Uterus (tissue), 4 donors: Measurements from ENCODE around the gene RAD50. TPM values are rescaled to one million over a fixed set of nuclear protein-coding genes. Genes with fewer than 3 reads are reported as not detected.
"Not testable (repeated sequence)": the region's sequence is repeated elsewhere in the genome, so short reads cannot be mapped to it uniquely, and the experiment has no call there.

Experiments
- DNase-seq, 2 donors: peaks; one replicate each; pipeline ENCODE4 v3.0.0-alpha.2; 2019 to 2020
- H3K27ac ChIP-seq, 2 donors: fragments of 200-600 bp; sonication (generic); 1 replicate in 1 of 2; 2 replicates in 1 of 2; pipeline ENCODE4 v1.5.1; 2016 to 2018
- H3K27me3 ChIP-seq, 2 donors: fragments of 200-600 bp; sonication (generic); one replicate each; pipeline ENCODE4 v1.5.1; 2018 to 2019; ENCODE audit warnings: control low read depth in 1 of 2
- H3K36me3 ChIP-seq, 2 donors: fragments of 200-600 bp; sonication (generic); one replicate each; pipeline ENCODE4 v1.5.1; 2019; ENCODE audit warnings: control low read depth in 1 of 2
- H3K4me1 ChIP-seq, 2 donors: fragments of 200-600 bp; sonication (generic); one replicate each; pipeline ENCODE4 v1.5.1; 2018 to 2019; ENCODE audit warnings: control low read depth in 1 of 2
- H3K4me3 ChIP-seq, 2 donors: fragments of 200-600 bp; sonication (generic); 1 replicate in 1 of 2; 2 replicates in 1 of 2; pipeline ENCODE4 v1.5.1; 2018 to 2019; ENCODE audit warnings: mild to moderate bottlenecking in 1 of 2
- H3K9me3 ChIP-seq, 2 donors: fragments of 200-600 bp; sonication (generic); one replicate each; pipeline ENCODE4 v1.5.1; 2019; ENCODE audit warnings: control low read depth in 1 of 2
- POLR2A ChIP-seq, 2 donors: fragments of 450-650 bp; IDR thresholded peaks; one replicate each; pipeline ENCODE4 v1.6.1; 2016; ENCODE audit warnings: antibody characterized with exemption in 2 of 2, mild to moderate bottlenecking in 1 of 2, moderate library complexity in 1 of 2
- intact Hi-C: fragments of 100-400 bp; cut with DNase I; formaldehyde crosslinking; loops from one replicate; pipeline ENCODE4 v1.15.1; 2023; ENCODE audit warnings: low total_unique reads
- total RNA-seq, 4 donors: library from RNA; depleted of rRNA in 3 of 4; stranded (reverse); fragments of >200 nt in 3 of 4; gene quantifications; one replicate each; pipeline versions ENCODE4 v1.1.0 to v1.2.4, GENCODE V29; 2014 to 2023
- TF ChIP-seq, protein P1 (sequence below), 4 experiments: fragments of 200-600 bp in 2 of 4; fragments of 450-650 bp in 2 of 4; sonication (generic) in 2 of 4; IDR thresholded peaks; one replicate each; pipeline ENCODE4 v1.5.1; 2016 to 2019; ENCODE audit warnings: antibody characterized with exemption in 4 of 4, mild to moderate bottlenecking in 2 of 4, moderate library complexity in 1 of 4
- donor health status: DM: yes; HTN: yes; CAD: no.

RAD50 gene
- total RNA-seq, 4 donors from 2014 or later: 13.8 to 50.0 (median 32.6) TPM

DNA sequence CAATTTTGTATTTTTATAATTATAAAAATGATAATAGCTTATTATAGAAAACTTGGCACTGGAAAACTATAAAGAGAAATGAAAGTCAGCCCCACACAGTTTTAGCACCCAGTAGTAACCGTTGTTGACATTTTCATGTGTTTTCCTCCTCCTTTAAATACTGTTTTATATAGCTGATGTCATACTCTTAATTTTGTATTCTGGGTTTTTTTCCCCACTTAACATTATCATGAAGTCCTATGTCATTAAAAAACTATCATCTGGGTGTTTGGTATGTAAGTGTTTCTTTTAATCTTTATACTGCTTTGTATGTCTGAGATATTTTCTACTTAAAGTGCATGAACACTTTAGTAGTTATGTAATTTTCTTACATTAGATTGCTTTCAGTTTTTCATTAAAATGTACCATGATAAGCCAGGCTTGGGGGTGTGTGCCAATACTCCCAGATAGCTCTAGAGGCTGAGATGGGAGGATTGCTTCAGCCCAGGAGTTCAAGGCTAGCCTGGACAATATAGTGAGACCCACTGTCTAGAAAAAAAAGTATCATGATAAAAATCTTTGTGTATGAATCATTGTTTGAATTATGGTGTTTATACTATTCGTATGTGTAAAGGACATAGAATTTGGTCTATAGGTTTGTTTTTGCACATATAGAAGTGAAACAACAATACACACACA, 2.7 kb downstream of the RAD50 start:
- intact Hi-C loops: no loop called here
- no peaks in the 10 kb centered on the region for H3K36me3 ChIP-seq
- H3K4me3 ChIP-seq: no peak overlapping the region
- H3K9me3 ChIP-seq: peaks cover 0 to 6% of the 10 kb centered on the region in 2 donors
- TF ChIP-seq, protein P1, sequence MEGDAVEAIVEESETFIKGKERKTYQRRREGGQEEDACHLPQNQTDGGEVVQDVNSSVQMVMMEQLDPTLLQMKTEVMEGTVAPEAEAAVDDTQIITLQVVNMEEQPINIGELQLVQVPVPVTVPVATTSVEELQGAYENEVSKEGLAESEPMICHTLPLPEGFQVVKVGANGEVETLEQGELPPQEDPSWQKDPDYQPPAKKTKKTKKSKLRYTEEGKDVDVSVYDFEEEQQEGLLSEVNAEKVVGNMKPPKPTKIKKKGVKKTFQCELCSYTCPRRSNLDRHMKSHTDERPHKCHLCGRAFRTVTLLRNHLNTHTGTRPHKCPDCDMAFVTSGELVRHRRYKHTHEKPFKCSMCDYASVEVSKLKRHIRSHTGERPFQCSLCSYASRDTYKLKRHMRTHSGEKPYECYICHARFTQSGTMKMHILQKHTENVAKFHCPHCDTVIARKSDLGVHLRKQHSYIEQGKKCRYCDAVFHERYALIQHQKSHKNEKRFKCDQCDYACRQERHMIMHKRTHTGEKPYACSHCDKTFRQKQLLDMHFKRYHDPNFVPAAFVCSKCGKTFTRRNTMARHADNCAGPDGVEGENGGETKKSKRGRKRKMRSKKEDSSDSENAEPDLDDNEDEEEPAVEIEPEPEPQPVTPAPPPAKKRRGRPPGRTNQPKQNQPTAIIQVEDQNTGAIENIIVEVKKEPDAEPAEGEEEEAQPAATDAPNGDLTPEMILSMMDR (IDR thresholded peaks at IDR 0.05): no peak
- TF ChIP-seq POLR2A (IDR thresholded peaks at IDR 0.05): no peak
- H3K27ac ChIP-seq: no peak overlapping the region
- no peak for DNase-seq
- peaks cover 0 to 12% of the 10 kb centered on the region in 2 donors for H3K4me1 ChIP-seq
- H3K27me3 ChIP-seq: no peaks in the 10 kb centered on the region

DNA sequence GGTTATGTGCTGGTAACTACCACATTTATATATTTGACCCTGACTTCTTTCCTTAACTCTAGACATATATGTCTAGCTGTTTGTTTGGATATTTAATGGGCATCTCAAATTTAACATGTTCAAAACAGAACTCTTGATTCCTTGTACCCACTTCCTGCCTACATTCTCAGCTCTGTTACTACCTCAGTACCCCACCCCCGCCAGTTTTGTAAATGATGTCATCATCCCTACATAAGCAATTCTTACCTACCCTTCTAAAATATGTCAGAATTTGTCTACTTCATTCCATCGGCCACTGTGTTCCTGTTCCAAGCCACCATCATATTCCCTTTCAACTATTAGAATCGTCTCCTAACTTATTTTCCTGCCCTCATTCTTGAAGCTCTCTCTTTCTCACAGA, 4.8 kb downstream of the RAD50 start:
- Histone ChIP-seq H3K9me3 (peaks cover 0 to 10% of the 10 kb centered on the region in 2 donors), H3K4me1 (peaks cover 0 to 12% of the 10 kb centered on the region in 2 donors), H3K27ac (no peak overlapping the region), H3K4me3 (no peak overlapping the region), H3K36me3 (no peaks in the 10 kb centered on the region), H3K27me3 (no peaks in the 10 kb centered on the region)
- DNase-seq: no peak
- intact Hi-C loops: no loop called here
- TF ChIP-seq, protein P1 (IDR thresholded peaks at IDR 0.05): no peak
- no peak for TF ChIP-seq POLR2A (IDR thresholded peaks at IDR 0.05)

DNA sequence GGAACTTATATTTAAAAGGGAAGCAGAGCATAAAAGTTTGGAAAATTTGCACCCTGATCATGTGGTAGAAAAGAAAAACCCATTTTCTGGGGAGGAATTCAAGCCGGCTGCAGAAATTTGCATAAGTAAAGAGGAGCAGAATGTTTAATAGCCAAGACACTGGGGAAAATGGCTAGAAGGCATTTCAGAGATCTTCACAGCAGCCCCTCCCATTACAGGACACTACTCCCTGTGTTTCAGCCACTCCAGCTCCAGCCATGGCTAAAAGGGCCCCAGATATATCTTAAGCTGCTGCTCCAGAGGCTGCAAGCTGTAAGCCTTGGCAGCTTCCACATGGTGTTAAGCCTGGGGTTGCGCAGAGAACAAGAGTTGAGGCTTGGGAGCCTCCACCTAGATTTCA, 7.8 kb downstream of the RAD50 start:
- H3K4me1 ChIP-seq, H3K9me3 ChIP-seq, intact Hi-C loops, H3K36me3 ChIP-seq, H3K27me3 ChIP-seq, H3K4me3 ChIP-seq, H3K27ac ChIP-seq, DNase-seq: not testable (repeated sequence)

DNA sequence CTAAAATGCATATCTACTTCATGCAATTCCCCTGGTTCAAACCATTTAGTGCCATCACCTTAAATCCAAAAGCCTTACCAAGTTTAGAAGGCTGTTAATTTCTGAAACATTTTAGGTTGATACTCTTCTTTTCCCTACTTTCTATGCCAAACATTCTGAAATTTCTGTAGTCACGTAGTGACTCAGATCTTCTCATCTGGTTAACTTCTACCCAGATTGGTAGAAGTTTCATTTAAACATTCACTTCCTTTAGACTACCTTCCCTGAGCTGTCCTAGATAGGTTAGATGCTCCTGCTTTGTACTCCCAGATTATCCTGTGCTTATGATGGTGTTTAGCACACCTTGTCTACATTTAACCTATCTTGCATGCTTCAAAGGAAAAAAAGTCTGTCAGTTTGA, 9.9 kb downstream of the RAD50 start:
- Histone ChIP-seq H3K36me3 (no peaks in the 10 kb centered on the region), H3K4me1 (no peaks in the 10 kb centered on the region), H3K4me3 (no peak overlapping the region), H3K27ac (no peak overlapping the region), H3K27me3 (no peaks in the 10 kb centered on the region), H3K9me3 (peaks cover 0 to 10% of the 10 kb centered on the region in 2 donors)
- intact Hi-C loops: no loop called here
- DNase-seq: no peak
- TF ChIP-seq, protein P1 (IDR thresholded peaks at IDR 0.05): no peak
- no peak for TF ChIP-seq POLR2A (IDR thresholded peaks at IDR 0.05)

GRCh38 chr5:132576123-132576522, 19.3 kb downstream of the RAD50 start:
- Histone ChIP-seq H3K27me3 (no peaks in the 10 kb centered on the region), H3K36me3 (peaks cover 0 to 2% of the 10 kb centered on the region in 2 donors), H3K9me3 (no peaks in the 10 kb centered on the region), H3K4me3 (no peak overlapping the region), H3K4me1 (no peaks in the 10 kb centered on the region), H3K27ac (no peak overlapping the region)
- no peak for DNase-seq
- intact Hi-C loops: no loop called here
- TF ChIP-seq, protein P1 (IDR thresholded peaks at IDR 0.05): no peak

- H3K27ac ChIP-seq, H3K4me3 ChIP-seq, H3K9me3 ChIP-seq, H3K36me3 ChIP-seq, DNase-seq, intact Hi-C loops, H3K4me1 ChIP-seq, H3K27me3 ChIP-seq: not testable (repeated sequence)
Measured at GRCh38 chr5:132584560-132584959, 27.8 kb downstream of the RAD50 start.
